HG03432 (cell line): ENCODE data around the gene HTRA1.

ENCODE experiments used
- ATAC-seq: cut with Tn5 transposase; IDR thresholded peaks from one replicate; pipeline ENCODE4 v1.9.1; 2021; ENCODE audit warnings: mild to moderate bottlenecking, moderate library complexity; ENCODE audit not compliant: unreplicated experiment

HTRA1 gene

GRCh38 chr10:122461367-122461728 is at the start of gene HTRA1:
TSS of gene HTRA1 (plus strand) at chr10:122461553. CDS start at chr10:122461653, 100 bp downstream.
- ATAC-seq = no peak

- ATAC-seq = no peak
Measured at GRCh38 chr10:122413327-122413726, 48.0 kb upstream of the HTRA1 start.

- no peak for ATAC-seq
Measured at GRCh38 chr10:122417667-122418066, 43.7 kb upstream of the HTRA1 start.

GRCh38 chr10:122419016-122419415 is 42.3 kb upstream of the HTRA1 start:
- ATAC-seq = no peak

- ATAC-seq = no peak
Measured at GRCh38 chr10:122419876-122420623, 41.3 kb upstream of the HTRA1 start.

- no peak for ATAC-seq
Measured at GRCh38 chr10:122420624-122421007, 40.7 kb upstream of the HTRA1 start.

- no peak for ATAC-seq
Measured at GRCh38 chr10:122421054-122421625, 40.2 kb upstream of the HTRA1 start.

GRCh38 chr10:122421742-122422141 is 39.6 kb upstream of the HTRA1 start:
- ATAC-seq = no peak

- ATAC-seq = no peak
Measured at GRCh38 chr10:122422266-122422989, 38.9 kb upstream of the HTRA1 start.

GRCh38 chr10:122424059-122424458 is 37.3 kb upstream of the HTRA1 start:
- no peak for ATAC-seq

GRCh38 chr10:122426829-122427228 is 34.5 kb upstream of the HTRA1 start:
- ATAC-seq = no peak

GRCh38 chr10:122427280-122427679 is 34.1 kb upstream of the HTRA1 start:
- no peak for ATAC-seq

- ATAC-seq = no peak
Measured at GRCh38 chr10:122435212-122435827, 26.0 kb upstream of the HTRA1 start.

- ATAC-seq = no peak
Measured at GRCh38 chr10:122441961-122442360, 19.4 kb upstream of the HTRA1 start.

- ATAC-seq = no peak
Measured at GRCh38 chr10:122445469-122445868, 15.9 kb upstream of the HTRA1 start.

GRCh38 chr10:122445904-122446303 is 15.4 kb upstream of the HTRA1 start:
- ATAC-seq = no peak

GRCh38 chr10:122446668-122447423 is 14.5 kb upstream of the HTRA1 start:
- ATAC-seq = no peak

GRCh38 chr10:122448600-122448999 is 12.8 kb upstream of the HTRA1 start:
- ATAC-seq = no peak

GRCh38 chr10:122449153-122449552 is 12.2 kb upstream of the HTRA1 start:
- no peak for ATAC-seq

- ATAC-seq = no peak
Measured at GRCh38 chr10:122450353-122450990, 10.9 kb upstream of the HTRA1 start.
